Neural cell (in vitro differentiated cells): ENCODE measurements around the gene RNF144A.

Experiments
- TAF1 ChIP-seq: IDR thresholded peaks from 2 replicates; pipeline ENCODE4 v1.6.1; 2012; ENCODE audit warnings: low read depth
- TF ChIP-seq, protein P1 (sequence below): fragments of 450-650 bp; IDR thresholded peaks from 2 replicates; pipeline ENCODE4 v1.5.1; 2014; ENCODE audit warnings: antibody characterized with exemption, mild to moderate bottlenecking, moderate library complexity; ENCODE audit not compliant: poor library complexity, severe bottlenecking

DNA sequence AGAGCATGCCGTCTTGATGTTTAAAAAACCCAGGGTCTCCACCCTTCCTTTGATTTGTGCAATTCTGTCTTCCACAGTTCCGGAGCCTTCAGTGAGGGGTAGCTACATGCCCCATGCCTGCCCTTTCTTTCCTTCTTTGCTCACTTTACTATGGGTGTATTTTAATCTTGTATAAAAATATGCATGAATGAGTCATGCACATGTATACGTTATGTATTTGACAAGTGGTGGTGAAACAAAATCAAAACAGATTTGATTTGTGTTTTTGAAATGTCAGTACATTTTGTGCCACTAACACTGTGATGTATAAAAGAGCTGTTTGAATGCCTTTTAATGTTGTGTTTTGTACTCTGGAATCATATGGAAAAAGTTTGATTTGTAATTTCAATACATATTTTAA lies 126.5 kb downstream of the RNF144A start:
- TF ChIP-seq, protein P1, sequence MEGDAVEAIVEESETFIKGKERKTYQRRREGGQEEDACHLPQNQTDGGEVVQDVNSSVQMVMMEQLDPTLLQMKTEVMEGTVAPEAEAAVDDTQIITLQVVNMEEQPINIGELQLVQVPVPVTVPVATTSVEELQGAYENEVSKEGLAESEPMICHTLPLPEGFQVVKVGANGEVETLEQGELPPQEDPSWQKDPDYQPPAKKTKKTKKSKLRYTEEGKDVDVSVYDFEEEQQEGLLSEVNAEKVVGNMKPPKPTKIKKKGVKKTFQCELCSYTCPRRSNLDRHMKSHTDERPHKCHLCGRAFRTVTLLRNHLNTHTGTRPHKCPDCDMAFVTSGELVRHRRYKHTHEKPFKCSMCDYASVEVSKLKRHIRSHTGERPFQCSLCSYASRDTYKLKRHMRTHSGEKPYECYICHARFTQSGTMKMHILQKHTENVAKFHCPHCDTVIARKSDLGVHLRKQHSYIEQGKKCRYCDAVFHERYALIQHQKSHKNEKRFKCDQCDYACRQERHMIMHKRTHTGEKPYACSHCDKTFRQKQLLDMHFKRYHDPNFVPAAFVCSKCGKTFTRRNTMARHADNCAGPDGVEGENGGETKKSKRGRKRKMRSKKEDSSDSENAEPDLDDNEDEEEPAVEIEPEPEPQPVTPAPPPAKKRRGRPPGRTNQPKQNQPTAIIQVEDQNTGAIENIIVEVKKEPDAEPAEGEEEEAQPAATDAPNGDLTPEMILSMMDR = no peak
- TF ChIP-seq TAF1 = no peak
